ENCODE results near the gene NEK10. TPM values are rescaled to one million over a fixed set of nuclear protein-coding genes. Genes with fewer than 3 reads are reported as not detected.

NEK10 gene
- total RNA-seq, 1 experiment from 2014 or later: 0.66 TPM

DNA sequence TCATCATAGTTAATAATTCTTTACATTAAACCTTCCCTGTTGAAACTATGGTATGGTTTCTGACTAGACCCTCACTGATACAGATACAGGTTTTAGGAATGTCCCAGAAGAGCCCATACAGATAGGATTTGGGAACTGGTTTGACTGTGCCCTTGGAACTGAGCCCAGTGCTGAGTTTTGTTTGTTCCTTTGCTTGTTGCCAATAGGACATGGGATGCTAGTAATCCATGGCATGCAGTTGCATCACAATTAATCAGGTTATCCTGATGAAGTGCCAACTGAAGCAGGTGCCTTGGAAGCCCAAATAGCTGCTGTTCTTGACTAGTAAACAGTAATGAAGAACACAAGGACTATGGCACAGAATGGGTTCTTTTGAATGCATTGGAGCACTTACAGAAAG, 230.6 kb downstream of the NEK10 start:
- TF ChIP-seq, protein P1, sequence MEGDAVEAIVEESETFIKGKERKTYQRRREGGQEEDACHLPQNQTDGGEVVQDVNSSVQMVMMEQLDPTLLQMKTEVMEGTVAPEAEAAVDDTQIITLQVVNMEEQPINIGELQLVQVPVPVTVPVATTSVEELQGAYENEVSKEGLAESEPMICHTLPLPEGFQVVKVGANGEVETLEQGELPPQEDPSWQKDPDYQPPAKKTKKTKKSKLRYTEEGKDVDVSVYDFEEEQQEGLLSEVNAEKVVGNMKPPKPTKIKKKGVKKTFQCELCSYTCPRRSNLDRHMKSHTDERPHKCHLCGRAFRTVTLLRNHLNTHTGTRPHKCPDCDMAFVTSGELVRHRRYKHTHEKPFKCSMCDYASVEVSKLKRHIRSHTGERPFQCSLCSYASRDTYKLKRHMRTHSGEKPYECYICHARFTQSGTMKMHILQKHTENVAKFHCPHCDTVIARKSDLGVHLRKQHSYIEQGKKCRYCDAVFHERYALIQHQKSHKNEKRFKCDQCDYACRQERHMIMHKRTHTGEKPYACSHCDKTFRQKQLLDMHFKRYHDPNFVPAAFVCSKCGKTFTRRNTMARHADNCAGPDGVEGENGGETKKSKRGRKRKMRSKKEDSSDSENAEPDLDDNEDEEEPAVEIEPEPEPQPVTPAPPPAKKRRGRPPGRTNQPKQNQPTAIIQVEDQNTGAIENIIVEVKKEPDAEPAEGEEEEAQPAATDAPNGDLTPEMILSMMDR (conservative IDR thresholded peaks at IDR 0.05): no peak
- H2AK5ac ChIP-seq (ENCODE audit: insufficient read length, low read length): no peak overlapping the region
- no peak overlapping the region for H3K9ac ChIP-seq (ENCODE audit: extremely low read depth, insufficient read length, low read length)
- no peak for DNase-seq
- no peak overlapping the region for H3K56ac ChIP-seq (ENCODE audit: insufficient read length, low read depth, low read length)
- H3K23me2 ChIP-seq (ENCODE audit: insufficient read length, low read depth, low read length, poor library complexity, severe bottlenecking): no peaks in the 10 kb centered on the region
- no peaks in the 10 kb centered on the region for H3K27me3 ChIP-seq (ENCODE audit: insufficient read depth, low read length)
- no peak overlapping the region for H3K4me2 ChIP-seq (ENCODE audit: insufficient read depth, insufficient read length, low read length)
- H2BK120ac ChIP-seq (ENCODE audit: low read depth, low read length, poor library complexity, severe bottlenecking): no peak overlapping the region
- no peak overlapping the region for H3K4me3 Mint-ChIP-seq
- H2BK12ac ChIP-seq (ENCODE audit: insufficient read length, low read depth, low read length): no peak overlapping the region
- H4K20me1 ChIP-seq (ENCODE audit: control insufficient read depth, insufficient read depth, insufficient read length): no peaks in the 10 kb centered on the region
- 0 out of 4 replicates have a peak, but pooled peaks cover 0 to 3% of the 10 kb centered on the region in 2 experiments for H3K4me1 Mint-ChIP-seq
- H3K27ac Mint-ChIP-seq: no peak overlapping the region
- no peak overlapping the region for H2BK15ac ChIP-seq (ENCODE audit: low read depth, low read length)
- H2BK20ac ChIP-seq (ENCODE audit: low read depth, low read length, poor library complexity, severe bottlenecking): no peak overlapping the region
- no peaks in the 10 kb centered on the region for H3K79me2 ChIP-seq (ENCODE audit: insufficient read depth, low read length)
- no peak overlapping the region for H3K27ac ChIP-seq (ENCODE audit: insufficient read length, low read depth, low read length)
- no peak overlapping the region for H3K14ac ChIP-seq (ENCODE audit: insufficient read depth, low read length)
- H3K9me3 ChIP-seq (ENCODE audit: control insufficient read depth, low read depth, low read length): peaks cover 5% of the 10 kb centered on the region
- H3K23ac ChIP-seq (ENCODE audit: insufficient read length, low read depth, low read length): no peak overlapping the region
- no peak overlapping the region for H2BK5ac ChIP-seq (ENCODE audit: insufficient read length, low read length)
- H2AFZ ChIP-seq (ENCODE audit: low read length): no peak overlapping the region
- peaks cover 0 to 12% (median 2%) of the 10 kb centered on the region in 3 experiments; a peak in 4 of 7 replicates for H3K36me3 Mint-ChIP-seq (ENCODE audit: insufficient read depth in 1 of 3, low read depth in 3 of 3)
- H3K4ac ChIP-seq (ENCODE audit: low read depth, low read length): no peak overlapping the region
- H3K79me1 ChIP-seq (ENCODE audit: insufficient read depth, low read depth, low read length, poor library complexity, severe bottlenecking): no peaks in the 10 kb centered on the region
- H3K4me1 ChIP-seq (ENCODE audit: insufficient read depth, low read length): no peaks in the 10 kb centered on the region
- no peak overlapping the region for H4K8ac ChIP-seq (replicated peaks; ENCODE audit: insufficient read length, low read depth, low read length)
- H4K5ac ChIP-seq (ENCODE audit: insufficient read length, low read depth, low read length): no peak overlapping the region
- H4K91ac ChIP-seq (ENCODE audit: insufficient read length, low read depth, low read length): no peak overlapping the region
- peaks cover 10 to 12% of the 10 kb centered on the region in 2 experiments for H3K9me3 Mint-ChIP-seq
- H3K27me3 Mint-ChIP-seq (ENCODE audit: low read depth): no peaks in the 10 kb centered on the region
- H3T11ph ChIP-seq (ENCODE audit: low read length): no peak overlapping the region
- H3K18ac ChIP-seq (ENCODE audit: insufficient read length, low read depth, low read length): no peak overlapping the region

All from H9 (cell line).